OCI-LY7 (cell line): ENCODE results near the gene PXDN. TPM values are rescaled to one million over a fixed set of nuclear protein-coding genes. Genes with fewer than 3 reads are reported as not detected.

Experiments used
- BruUV-seq: library from RNA; stranded (reverse); fragments of 400-500 nt; replicated peaks from 2 replicates; lab custom pipeline; 2021; lab: Mats Ljungman, UMichigan
- CTCF ChIA-PET: fragments of 300-600 bp; sonication (Branson Sonifier 250); formaldehyde crosslinking; loops from one replicate; lab custom pipeline; 2022; ENCODE audit warnings: antibody characterized with exemption; ENCODE audit not compliant: unreplicated experiment; lab: Charles Lee
- POLR2A ChIA-PET: fragments of 300-600 bp; sonication (Branson Sonifier 250); formaldehyde crosslinking; loops from one replicate; lab custom pipeline; 2022; ENCODE audit warnings: antibody characterized with exemption; lab: Charles Lee
- DNase-seq: peaks from one replicate; pipeline ENCODE4 v3.0.0-alpha.2; 2015; ENCODE audit warnings: low spot score
- H2AFZ ChIP-seq: fragments of 200-600 bp; sonication (generic), shearing (Covaris generic); 2 replicates; pipeline ENCODE4 v1.6.1; 2014; ENCODE audit warnings: mild to moderate bottlenecking, antibody characterized with exemption, low read length, moderate library complexity
- H3K27ac ChIP-seq: fragments of 200-600 bp; sonication (generic); 2 replicates; pipeline ENCODE4 v1.5.1; 2014; ENCODE audit warnings: mixed run types, low read depth, mild to moderate bottlenecking, moderate library complexity, low read length, inconsistent platforms; ENCODE audit not compliant: poor library complexity, severe bottlenecking
- H3K36me3 ChIP-seq: fragments of 200-600 bp; sonication (generic); 2 replicates; pipeline ENCODE4 v1.6.1; 2014; ENCODE audit warnings: mild to moderate bottlenecking, antibody characterized with exemption, low read length, moderate library complexity, mixed read lengths; ENCODE audit not compliant: insufficient read depth
- H3K4me1 ChIP-seq: fragments of 200-600 bp; sonication (generic); 2 replicates; pipeline ENCODE4 v1.5.1; 2014; ENCODE audit warnings: mild to moderate bottlenecking, low read length; ENCODE audit not compliant: insufficient read depth, poor library complexity, severe bottlenecking
- H3K4me2 ChIP-seq: fragments of 200-600 bp; sonication (generic); 2 replicates; pipeline ENCODE4 v1.6.1; 2014; ENCODE audit warnings: mild to moderate bottlenecking, low read length
- H3K4me3 ChIP-seq: fragments of 200-600 bp; sonication (generic); 2 replicates; pipeline ENCODE4 v1.5.1; 2014; ENCODE audit warnings: mild to moderate bottlenecking, low read depth, low read length; ENCODE audit not compliant: poor library complexity, severe bottlenecking
- H3K79me2 ChIP-seq: fragments of 200-600 bp; sonication (generic); 2 replicates; pipeline ENCODE4 v1.6.1; 2016; ENCODE audit warnings: low read depth, mild to moderate bottlenecking, low read length, moderate library complexity, mixed read lengths; ENCODE audit not compliant: insufficient read depth
- H3K9me2 ChIP-seq: fragments of 200-600 bp; sonication (generic); 2 replicates; pipeline ENCODE4 v1.6.1; 2016; ENCODE audit warnings: mild to moderate bottlenecking, low read length, mixed read lengths; ENCODE audit not compliant: insufficient read depth
- H3K9me3 ChIP-seq: fragments of 200-600 bp; sonication (generic); 2 replicates; pipeline ENCODE4 v1.6.1; 2014; ENCODE audit warnings: mild to moderate bottlenecking, mixed run types, low read length, mixed read lengths
- H4K20me1 ChIP-seq: fragments of 200-600 bp; sonication (generic); 2 replicates; pipeline ENCODE4 v1.6.1; 2014; ENCODE audit warnings: mild to moderate bottlenecking, antibody characterized with exemption, low read length, moderate library complexity, mixed read lengths; ENCODE audit not compliant: insufficient read depth
- EZH2phosphoT487 ChIP-seq: fragments of 200-600 bp; sonication (generic); IDR thresholded peaks from 2 replicates; pipeline ENCODE4 v1.6.1; 2018; ENCODE audit warnings: low read depth, borderline replicate concordance, mild to moderate bottlenecking, mixed run types, antibody characterized with exemption, low read length, moderate library complexity, mixed read lengths
- intact Hi-C: fragments of 100-400 bp; cut with micrococcal nuclease; formaldehyde crosslinking; loops from one replicate; pipeline ENCODE4 v1.10.0; 2022; ENCODE audit not compliant: unreplicated experiment
- total RNA-seq, 2 experiments: library from RNA; depleted of rRNA in 1 of 2; stranded (reverse); fragments of >200 nt in 1 of 2; shearing (Covaris generic) in 1 of 2; gene quantifications; 2 replicates each; pipeline ENCODE4 v1.2.3, GENCODE V29; 2014 to 2022
- TF ChIP-seq, protein P1 (sequence below): fragments of 200-600 bp; sonication (generic); conservative IDR thresholded peaks from 2 replicates; pipeline ENCODE4 v1.5.1; 2014; ENCODE audit warnings: mild to moderate bottlenecking, antibody characterized with exemption, low read length, moderate library complexity, mixed read lengths

Gene PXDN
- total RNA-seq, 2 experiments from 2014 or later: not detected

DNA sequence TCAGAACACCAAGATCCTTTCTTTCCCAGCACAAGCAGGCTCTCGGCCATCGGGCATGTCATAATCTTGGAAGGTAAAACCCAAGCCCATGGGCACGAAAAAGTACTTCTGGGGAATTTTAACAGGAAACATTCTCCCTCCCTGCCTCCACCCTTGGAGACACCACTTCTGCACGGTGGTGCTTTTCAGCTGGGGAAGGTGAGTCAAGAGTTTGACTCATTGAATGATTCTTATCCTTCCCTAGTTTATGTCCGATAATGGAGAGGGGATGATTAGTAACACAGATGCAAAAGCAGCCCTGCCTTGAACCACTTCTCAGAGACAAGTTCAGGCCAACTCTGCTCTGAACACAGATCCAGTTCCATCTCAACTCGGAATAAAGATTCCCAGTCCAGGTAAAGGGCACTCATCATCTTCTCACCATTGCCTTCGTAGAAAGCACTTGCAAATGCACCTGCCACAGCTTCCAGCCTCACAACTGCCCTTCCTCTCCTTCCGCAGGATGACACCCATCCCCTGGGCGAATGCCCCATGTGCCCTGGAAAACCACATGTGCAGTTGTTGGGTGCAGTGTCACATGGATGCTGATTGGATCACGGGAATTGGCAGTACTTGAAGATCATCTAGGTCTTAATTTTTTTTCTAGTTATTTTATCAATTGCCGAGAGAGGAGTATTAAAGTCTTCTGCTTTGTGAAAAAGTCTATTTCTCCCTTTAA, 136.2 kb downstream of the PXDN start:
- Histone ChIP-seq H3K9me3 (no peaks in the 10 kb centered on the region), H3K4me2 (no peak overlapping the region), H4K20me1 (no peaks in the 10 kb centered on the region), H3K4me1 (peaks cover 13% of the 10 kb centered on the region), H3K36me3 (no peaks in the 10 kb centered on the region), H3K79me2 (no peaks in the 10 kb centered on the region), H3K4me3 (no peak overlapping the region), H3K27ac (no peak overlapping the region), H3K9me2 (no peaks in the 10 kb centered on the region), H2AFZ (no peak overlapping the region)
- intact Hi-C loops: no loop called here
- BruUV-seq: no TSS peak
- POLR2A ChIA-PET: no interaction called here
- no peak for DNase-seq
- CTCF ChIA-PET: no interaction called here
- TF ChIP-seq, protein P1, sequence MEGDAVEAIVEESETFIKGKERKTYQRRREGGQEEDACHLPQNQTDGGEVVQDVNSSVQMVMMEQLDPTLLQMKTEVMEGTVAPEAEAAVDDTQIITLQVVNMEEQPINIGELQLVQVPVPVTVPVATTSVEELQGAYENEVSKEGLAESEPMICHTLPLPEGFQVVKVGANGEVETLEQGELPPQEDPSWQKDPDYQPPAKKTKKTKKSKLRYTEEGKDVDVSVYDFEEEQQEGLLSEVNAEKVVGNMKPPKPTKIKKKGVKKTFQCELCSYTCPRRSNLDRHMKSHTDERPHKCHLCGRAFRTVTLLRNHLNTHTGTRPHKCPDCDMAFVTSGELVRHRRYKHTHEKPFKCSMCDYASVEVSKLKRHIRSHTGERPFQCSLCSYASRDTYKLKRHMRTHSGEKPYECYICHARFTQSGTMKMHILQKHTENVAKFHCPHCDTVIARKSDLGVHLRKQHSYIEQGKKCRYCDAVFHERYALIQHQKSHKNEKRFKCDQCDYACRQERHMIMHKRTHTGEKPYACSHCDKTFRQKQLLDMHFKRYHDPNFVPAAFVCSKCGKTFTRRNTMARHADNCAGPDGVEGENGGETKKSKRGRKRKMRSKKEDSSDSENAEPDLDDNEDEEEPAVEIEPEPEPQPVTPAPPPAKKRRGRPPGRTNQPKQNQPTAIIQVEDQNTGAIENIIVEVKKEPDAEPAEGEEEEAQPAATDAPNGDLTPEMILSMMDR: no peak
- TF ChIP-seq EZH2phosphoT487: no peak

DNA sequence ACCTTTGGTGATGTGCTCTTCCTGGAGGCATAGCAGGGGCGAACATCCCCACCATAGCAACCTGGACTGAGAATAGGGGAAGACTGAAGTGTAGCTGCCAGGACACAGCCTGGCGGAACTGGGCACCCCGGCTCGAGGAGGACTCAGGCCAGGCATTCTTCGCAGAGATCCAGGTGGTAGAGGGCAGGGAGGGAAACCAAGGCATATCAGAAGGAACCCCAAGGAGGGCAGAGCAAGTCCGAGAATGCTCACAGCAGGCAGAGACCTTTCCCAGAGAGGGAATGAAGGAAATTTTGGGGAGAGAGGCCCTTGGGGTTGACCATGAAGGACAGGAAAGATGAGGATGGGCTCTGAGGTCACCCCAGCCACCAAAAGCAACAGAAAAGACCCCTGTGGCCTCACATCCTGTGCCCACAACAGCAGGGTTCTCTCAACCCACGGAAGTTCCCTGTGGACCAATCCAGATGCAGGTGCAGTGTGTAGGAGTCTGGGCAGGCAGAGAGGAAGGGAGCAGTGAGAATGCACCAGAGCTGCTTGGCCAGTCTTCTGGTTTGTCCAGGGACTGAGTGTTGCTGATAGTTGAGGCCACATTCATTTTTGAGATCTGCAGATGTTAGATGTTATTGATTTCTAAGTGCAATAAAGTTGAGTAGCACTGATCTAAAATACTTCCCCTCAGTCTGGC, 136.9 kb downstream of the PXDN start:
- Histone ChIP-seq H3K9me2 (no peaks in the 10 kb centered on the region), H3K9me3 (no peaks in the 10 kb centered on the region), H3K79me2 (no peaks in the 10 kb centered on the region), H3K36me3 (no peaks in the 10 kb centered on the region), H3K27ac (no peak overlapping the region), H3K4me1 (peaks cover 13% of the 10 kb centered on the region), H3K4me2 (no peak overlapping the region), H4K20me1 (no peaks in the 10 kb centered on the region), H2AFZ (no peak overlapping the region), H3K4me3 (no peak overlapping the region)
- POLR2A ChIA-PET: no interaction called here
- DNase-seq: no peak
- TF ChIP-seq, protein P1: no peak
- TF ChIP-seq EZH2phosphoT487: no peak
- intact Hi-C loops: no loop called here
- BruUV-seq: no TSS peak
- CTCF ChIA-PET: no interaction called here
